ENCODE results near the gene PKIB.

- TF ChIP-seq CTCF (IDR thresholded peaks at IDR 0.05) (no peak), EP300 (IDR thresholded peaks at IDR 0.05) (no peak), POLR2A (IDR thresholded peaks at IDR 0.05) (no peak)
Observed at GRCh38 chr6:122735582-122735981, 125.4 kb downstream of the PKIB start.
